UCSD-AML1 (cell line): ENCODE results near the gene C1QBP.
"Not testable (repeated sequence)": the region's sequence is repeated elsewhere in the genome, so short reads cannot be mapped to it uniquely, and the experiment has no call there.

Experiments
- DNase-seq: peaks from one replicate; lab custom pipeline; 2025; ENCODE audit not compliant: unreplicated experiment; lab: John Stamatoyannopoulos, UW

C1QBP gene

GRCh38 chr17:5438716-5439445, at the start of gene C1QBP:
Gene C1QBP (minus strand): TSS chr17:5439155. CDS start chr17:5439073, 82 bp downstream.
- peak; percentile 98 for DNase-seq

- no peak for DNase-seq
These were observed 49.8 kb upstream of the C1QBP start for GRCh38 chr17:5488752-5489151.

- DNase-seq, result peak; percentile 99
These were observed 47.5 kb upstream of the C1QBP start, which contains the start of gene MIS12 for GRCh38 chr17:5486206-5487124. Gene MIS12 (plus strand): TSS chr17:5486566. CDS start chr17:5488863, 2,297 bp downstream.

- no peak for DNase-seq
These were observed 46.6 kb upstream of the C1QBP start, which contains the start of gene DERL2 for GRCh38 chr17:5485270-5486205. Gene DERL2 (minus strand): TSS chr17:5486178. CDS start chr17:5486161, 17 bp downstream.

- DNase-seq, result no peak
These were observed 42.5 kb upstream of the C1QBP start for GRCh38 chr17:5481451-5481850.

- DNase-seq, result no peak
These were observed 42.0 kb upstream of the C1QBP start for GRCh38 chr17:5480962-5481361.

GRCh38 chr17:5478992-5479391, 40.0 kb upstream of the C1QBP start:
- DNase-seq, result no peak

- no peak for DNase-seq
These were observed 35.0 kb upstream of the C1QBP start for GRCh38 chr17:5473906-5474305.

- DNase-seq, result no peak
These were observed 33.6 kb upstream of the C1QBP start for GRCh38 chr17:5472511-5472910.

GRCh38 chr17:5468075-5468473, 29.1 kb upstream of the C1QBP start:
- DNase-seq, result no peak

GRCh38 chr17:5467416-5467815, 28.5 kb upstream of the C1QBP start:
- no peak for DNase-seq

GRCh38 chr17:5466295-5466694, 27.3 kb upstream of the C1QBP start:
- DNase-seq, result no peak

- no peak for DNase-seq
These were observed 26.0 kb upstream of the C1QBP start for GRCh38 chr17:5464717-5465507.

GRCh38 chr17:5446786-5447185, 7.8 kb upstream of the C1QBP start:
- no peak for DNase-seq

GRCh38 chr17:5444209-5444608, 5.3 kb upstream of the C1QBP start:
- DNase-seq, result no peak

- DNase-seq, result no peak
These were observed 4.8 kb upstream of the C1QBP start for GRCh38 chr17:5443728-5444127.

- DNase-seq, result no peak
These were observed 450 bp upstream of the C1QBP start for GRCh38 chr17:5439446-5439764.

GRCh38 chr17:5437721-5438317, 1.1 kb downstream of the C1QBP start:
- DNase-seq, result no peak

- not testable (repeated sequence) for DNase-seq
These were observed 3.1 kb downstream of the C1QBP start for GRCh38 chr17:5435781-5436315.
